Stimulated activated CD8-positive, alpha-beta memory T cell treated with anti-CD3 and anti-CD28 coated beads, Interleukin-15, amount 100 ng/mL, for 24 hours (primary cell): Measurements from ENCODE around the gene KRT79.
"Not testable (repeated sequence)": the region's sequence is repeated elsewhere in the genome, so short reads cannot be mapped to it uniquely, and the experiment has no call there.

ENCODE experiments used
- DNase-seq: peaks from one replicate; pipeline ENCODE4 v3.0.0-alpha.2; 2020; ENCODE audit warnings: low read depth

Gene KRT79

GRCh38 chr12:52806821-52807543 lies 27.1 kb downstream of the KRT79 start:
- DNase-seq = no peak

GRCh38 chr12:52806169-52806811 lies 27.8 kb downstream of the KRT79 start:
- DNase-seq = no peak

GRCh38 chr12:52805739-52806138 lies 28.4 kb downstream of the KRT79 start:
- no peak for DNase-seq

- no peak for DNase-seq
Measured at GRCh38 chr12:52805000-52805399, 29.1 kb downstream of the KRT79 start.

GRCh38 chr12:52802442-52802841 lies 31.7 kb downstream of the KRT79 start:
- no peak for DNase-seq

GRCh38 chr12:52801773-52802172 lies 32.3 kb downstream of the KRT79 start:
- DNase-seq = no peak

- no peak for DNase-seq
Measured at GRCh38 chr12:52800259-52800917, 33.7 kb downstream of the KRT79 start.

- DNase-seq = no peak
Measured at GRCh38 chr12:52799505-52800211, 34.5 kb downstream of the KRT79 start.

- no peak for DNase-seq
Measured at GRCh38 chr12:52798671-52799504, 35.2 kb downstream of the KRT79 start.

- DNase-seq = no peak
Measured at GRCh38 chr12:52798003-52798670, 36.0 kb downstream of the KRT79 start.

GRCh38 chr12:52797529-52797894 lies 36.6 kb downstream of the KRT79 start:
- DNase-seq = no peak

GRCh38 chr12:52796839-52797528 lies 37.1 kb downstream of the KRT79 start:
- no peak for DNase-seq

GRCh38 chr12:52796429-52796794 lies 37.7 kb downstream of the KRT79 start:
- DNase-seq = no peak

- no peak for DNase-seq
Measured at GRCh38 chr12:52795694-52796428, 38.2 kb downstream of the KRT79 start, which contains the start of gene KRT3. TSS of gene KRT3 (minus strand) at chr12:52796117. CDS start at chr12:52796042, 75 bp downstream.

- not testable (repeated sequence) for DNase-seq
Measured at GRCh38 chr12:52795332-52795674, 38.8 kb downstream of the KRT79 start.

- no peak for DNase-seq
Measured at GRCh38 chr12:52794479-52795331, 39.4 kb downstream of the KRT79 start.

GRCh38 chr12:52792185-52793029 lies 41.7 kb downstream of the KRT79 start:
- DNase-seq = no peak
